ENCODE results near the gene DHRS1.

DNA sequence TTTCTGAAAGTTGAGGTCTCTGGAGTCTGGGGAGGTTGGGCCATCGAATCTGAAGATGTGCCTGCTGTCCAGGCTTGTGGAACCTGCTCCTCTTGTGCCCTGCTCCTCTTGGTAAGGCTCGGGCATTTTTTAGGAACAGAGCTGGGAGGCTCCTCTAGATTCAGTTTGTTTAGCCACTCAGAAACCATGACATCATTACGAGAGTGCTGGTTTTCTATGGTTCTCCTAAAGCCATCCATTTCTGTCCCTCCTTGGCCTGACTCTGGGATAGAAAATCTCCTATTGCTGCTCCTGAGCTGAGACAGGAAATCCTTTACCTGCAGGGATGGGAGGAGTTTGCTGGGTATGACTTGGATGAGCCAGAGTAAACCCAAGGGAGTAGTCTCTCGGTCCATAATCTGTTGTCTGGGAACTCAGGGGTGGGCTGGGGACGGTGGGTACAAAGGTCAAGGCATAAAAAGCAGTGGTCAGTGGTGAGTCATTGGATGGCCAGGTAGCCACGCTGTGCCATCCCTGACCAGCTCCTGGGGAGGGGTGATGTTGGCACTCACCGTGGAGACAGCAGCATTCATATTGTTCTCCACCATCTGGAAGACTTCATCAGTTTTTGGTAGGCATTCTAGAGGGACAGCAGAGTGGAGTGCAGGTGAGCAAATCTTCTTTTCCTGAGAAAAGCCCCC lies 37.7 kb upstream of the DHRS1 start:
- TF ChIP-seq POLR2AphosphoS5 (IDR thresholded peaks at IDR 0.05; ENCODE audit: insufficient read depth in 1 of 2, low read depth in 1 of 2) (no peak), POLR2A (IDR thresholded peaks at IDR 0.05) (no peak)

Data from vagina (tissue), 2 donors.